ENCODE measurements around the gene CDH23. TPM values are rescaled to one million over a fixed set of nuclear protein-coding genes. Genes with fewer than 3 reads are reported as not detected.

Gene CDH23
- total RNA-seq, 1 experiment from 2014 or later, result 2.9 TPM

- Mint-ChIP-seq H3K4me1 (peaks cover 2% of the 10 kb centered on the region; the same call in 1 of the 2 replicates), H3K9me3 (peaks cover 6% of the 10 kb centered on the region), H3K36me3 (0 out of 2 replicates have a peak, but pooled peaks cover 2% of the 10 kb centered on the region), H3K27me3 (ENCODE audit: low read depth) (peaks cover 32% of the 10 kb centered on the region), H3K4me3 (peak overlapping the region; percentile 66), H3K27ac (no peak overlapping the region)
- DNase-seq (ENCODE audit: low spot score) (no peak), ATAC-seq (no peak)
- TF ChIP-seq, protein P1, sequence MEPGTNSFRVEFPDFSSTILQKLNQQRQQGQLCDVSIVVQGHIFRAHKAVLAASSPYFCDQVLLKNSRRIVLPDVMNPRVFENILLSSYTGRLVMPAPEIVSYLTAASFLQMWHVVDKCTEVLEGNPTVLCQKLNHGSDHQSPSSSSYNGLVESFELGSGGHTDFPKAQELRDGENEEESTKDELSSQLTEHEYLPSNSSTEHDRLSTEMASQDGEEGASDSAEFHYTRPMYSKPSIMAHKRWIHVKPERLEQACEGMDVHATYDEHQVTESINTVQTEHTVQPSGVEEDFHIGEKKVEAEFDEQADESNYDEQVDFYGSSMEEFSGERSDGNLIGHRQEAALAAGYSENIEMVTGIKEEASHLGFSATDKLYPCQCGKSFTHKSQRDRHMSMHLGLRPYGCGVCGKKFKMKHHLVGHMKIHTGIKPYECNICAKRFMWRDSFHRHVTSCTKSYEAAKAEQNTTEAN (CRISPR knock-in tag; IDR thresholded peaks at IDR 0.05), result no peak
- TF ChIP-seq NFATC4 (CRISPR knock-in tag; IDR thresholded peaks at IDR 0.05) (no peak), HMGA2 (CRISPR knock-in tag; IDR thresholded peaks at IDR 0.05) (no peak), ZNF423 (CRISPR knock-in tag; IDR thresholded peaks at IDR 0.05) (no peak), MYBL2 (CRISPR knock-in tag; IDR thresholded peaks at IDR 0.05) (no peak), ATF6 (CRISPR knock-in tag; IDR thresholded peaks at IDR 0.05) (no peak), ZNF281 (CRISPR knock-in tag; IDR thresholded peaks at IDR 0.05) (no peak), AR (CRISPR knock-in tag; IDR thresholded peaks at IDR 0.05) (no peak), MXD4 (CRISPR knock-in tag; IDR thresholded peaks at IDR 0.05; ENCODE audit: borderline replicate concordance) (no peak), TCF7 (CRISPR knock-in tag; IDR thresholded peaks at IDR 0.05; ENCODE audit: low read depth) (no peak), TP53 (CRISPR knock-in tag; IDR thresholded peaks at IDR 0.05) (no peak), ARID4B (CRISPR knock-in tag; IDR thresholded peaks at IDR 0.05; ENCODE audit: borderline replicate concordance) (no peak), CREB1 (CRISPR knock-in tag; IDR thresholded peaks at IDR 0.05) (no peak), ESRRA (CRISPR knock-in tag; IDR thresholded peaks at IDR 0.05; ENCODE audit: borderline replicate concordance) (no peak), ZNF219 (CRISPR knock-in tag; IDR thresholded peaks at IDR 0.05; ENCODE audit: borderline replicate concordance) (no peak), NFE2L1 (CRISPR knock-in tag; IDR thresholded peaks at IDR 0.05) (no peak), RORB (CRISPR knock-in tag; IDR thresholded peaks at IDR 0.05) (no peak), NR1H2 (CRISPR knock-in tag; IDR thresholded peaks at IDR 0.05) (no peak), CBFB (CRISPR knock-in tag; IDR thresholded peaks at IDR 0.05; ENCODE audit: low read depth) (no peak), FOXP4 (CRISPR knock-in tag; IDR thresholded peaks at IDR 0.05) (no peak)
- CTCF ChIA-PET, result interaction anchor here (0.6 to 3.0 kb wide), 28 partner anchors 9 to 276 kb away, joined by 3 to 22 read pairs (median 6); partner anchors contain the start of gene C10orf105
- POLR2A ChIA-PET, result no interaction called here
These were observed 376.1 kb downstream of the CDH23 start for GRCh38 chr10:71772832-71773220.

Measured in WTC11 (cell line).